ENCODE measurements around the gene STAT5A.

The STAT5A gene

DNA sequence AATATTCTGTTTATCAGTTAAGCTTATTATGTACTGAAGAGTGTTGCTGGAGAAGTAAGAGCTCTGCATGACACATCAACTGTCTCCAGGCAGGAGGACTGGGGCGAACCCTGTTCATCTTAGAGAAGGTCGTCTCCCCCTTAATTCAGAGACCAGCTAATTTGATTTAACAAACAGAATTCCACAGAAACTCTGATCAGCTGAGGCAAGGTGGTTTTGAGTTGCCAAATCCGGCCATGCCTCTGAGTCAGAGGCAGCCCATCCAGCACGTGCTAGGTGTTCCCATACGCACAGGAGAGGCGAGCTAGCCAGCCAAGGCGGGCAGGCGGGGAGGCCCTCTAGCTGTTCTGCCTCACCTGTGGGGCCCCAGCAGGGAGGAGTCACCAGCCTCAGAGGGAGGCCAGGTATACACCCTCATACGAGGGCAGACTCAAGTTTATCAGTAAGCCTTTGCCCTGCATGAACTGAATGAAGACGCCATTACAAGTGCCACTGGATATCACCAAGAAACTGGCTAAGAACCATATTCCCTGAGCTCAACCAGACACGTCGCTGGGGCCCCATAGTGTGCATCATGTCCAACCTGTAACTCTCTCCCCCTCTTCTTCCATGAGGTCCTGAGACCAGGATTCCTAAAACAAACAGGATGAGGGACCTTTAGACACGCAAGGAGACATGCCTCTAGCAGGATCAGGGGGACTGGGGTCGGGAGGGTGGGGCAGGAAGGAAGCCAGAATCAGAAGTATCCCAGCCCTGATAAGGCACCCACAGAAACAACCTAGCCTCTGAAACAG is 25.7 kb downstream of the STAT5A start:
- no peak for TF ChIP-seq FOXP2 (optimal IDR thresholded peaks at IDR 0.05; ENCODE audit: borderline replicate concordance, extremely low read depth, extremely low read length, insufficient read depth)
- TF ChIP-seq POLR2AphosphoS5 (IDR thresholded peaks at IDR 0.05; ENCODE audit: low read depth, low read length) = no peak; the same call in 1 of the 2 replicates
- TF ChIP-seq, protein P1, sequence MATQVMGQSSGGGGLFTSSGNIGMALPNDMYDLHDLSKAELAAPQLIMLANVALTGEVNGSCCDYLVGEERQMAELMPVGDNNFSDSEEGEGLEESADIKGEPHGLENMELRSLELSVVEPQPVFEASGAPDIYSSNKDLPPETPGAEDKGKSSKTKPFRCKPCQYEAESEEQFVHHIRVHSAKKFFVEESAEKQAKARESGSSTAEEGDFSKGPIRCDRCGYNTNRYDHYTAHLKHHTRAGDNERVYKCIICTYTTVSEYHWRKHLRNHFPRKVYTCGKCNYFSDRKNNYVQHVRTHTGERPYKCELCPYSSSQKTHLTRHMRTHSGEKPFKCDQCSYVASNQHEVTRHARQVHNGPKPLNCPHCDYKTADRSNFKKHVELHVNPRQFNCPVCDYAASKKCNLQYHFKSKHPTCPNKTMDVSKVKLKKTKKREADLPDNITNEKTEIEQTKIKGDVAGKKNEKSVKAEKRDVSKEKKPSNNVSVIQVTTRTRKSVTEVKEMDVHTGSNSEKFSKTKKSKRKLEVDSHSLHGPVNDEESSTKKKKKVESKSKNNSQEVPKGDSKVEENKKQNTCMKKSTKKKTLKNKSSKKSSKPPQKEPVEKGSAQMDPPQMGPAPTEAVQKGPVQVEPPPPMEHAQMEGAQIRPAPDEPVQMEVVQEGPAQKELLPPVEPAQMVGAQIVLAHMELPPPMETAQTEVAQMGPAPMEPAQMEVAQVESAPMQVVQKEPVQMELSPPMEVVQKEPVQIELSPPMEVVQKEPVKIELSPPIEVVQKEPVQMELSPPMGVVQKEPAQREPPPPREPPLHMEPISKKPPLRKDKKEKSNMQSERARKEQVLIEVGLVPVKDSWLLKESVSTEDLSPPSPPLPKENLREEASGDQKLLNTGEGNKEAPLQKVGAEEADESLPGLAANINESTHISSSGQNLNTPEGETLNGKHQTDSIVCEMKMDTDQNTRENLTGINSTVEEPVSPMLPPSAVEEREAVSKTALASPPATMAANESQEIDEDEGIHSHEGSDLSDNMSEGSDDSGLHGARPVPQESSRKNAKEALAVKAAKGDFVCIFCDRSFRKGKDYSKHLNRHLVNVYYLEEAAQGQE (IDR thresholded peaks at IDR 0.05; ENCODE audit: insufficient read depth in 1 of 2, low read depth in 2 of 2, low read length in 2 of 2) = no peak
- TF ChIP-seq TAF1 (IDR thresholded peaks at IDR 0.05; ENCODE audit: borderline replicate concordance, insufficient read depth, low read length) = no peak
- TF ChIP-seq SIN3A (IDR thresholded peaks at IDR 0.05; ENCODE audit: borderline replicate concordance, insufficient read depth, low read length) = no peak

DNA sequence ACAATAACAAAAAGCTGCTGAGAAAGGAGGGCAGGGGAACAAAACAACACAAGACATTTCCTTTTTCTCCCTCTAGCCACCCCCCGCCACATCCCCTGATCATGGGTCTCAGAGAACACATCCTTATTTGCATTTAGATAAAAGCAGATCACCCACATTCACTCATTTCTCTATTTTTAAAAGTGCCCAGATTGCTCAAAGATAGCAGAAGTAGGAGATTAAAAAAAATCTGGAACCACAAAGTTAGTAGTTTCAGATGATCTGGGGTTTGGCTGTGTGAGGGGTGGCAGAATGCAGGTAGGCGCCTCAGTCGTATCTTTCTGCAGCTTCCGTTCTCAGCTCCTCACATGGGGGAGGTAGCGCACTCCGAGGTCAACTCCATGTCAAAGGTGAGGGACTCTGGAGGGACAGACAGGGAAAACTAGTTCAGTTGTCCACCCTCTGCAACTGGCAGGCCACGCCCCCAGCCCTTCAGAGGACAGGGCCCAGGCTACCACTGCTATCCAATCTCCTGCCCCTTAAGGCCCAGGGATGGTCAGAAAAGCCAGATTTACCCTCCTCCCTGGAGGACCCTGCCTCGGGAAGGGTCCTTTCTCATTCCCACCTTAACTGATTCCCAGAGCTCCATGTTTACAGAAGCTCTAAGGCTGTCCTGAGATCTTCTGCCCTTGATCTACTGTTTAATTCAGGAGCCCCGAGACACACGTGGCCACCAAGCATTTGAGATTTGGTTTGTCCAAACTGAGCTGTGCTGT is 27.3 kb downstream of the STAT5A start:
- TF ChIP-seq TAF1 (IDR thresholded peaks at IDR 0.05; ENCODE audit: borderline replicate concordance, insufficient read depth, low read length) (no peak), FOXP2 (optimal IDR thresholded peaks at IDR 0.05; ENCODE audit: borderline replicate concordance, extremely low read depth, extremely low read length, insufficient read depth) (no peak), POLR2AphosphoS5 (IDR thresholded peaks at IDR 0.05; ENCODE audit: low read depth, low read length) (no peak), SIN3A (IDR thresholded peaks at IDR 0.05; ENCODE audit: borderline replicate concordance, insufficient read depth, low read length) (no peak)
- TF ChIP-seq, protein P1 (IDR thresholded peaks at IDR 0.05; ENCODE audit: insufficient read depth in 1 of 2, low read depth in 2 of 2, low read length in 2 of 2) = no peak

DNA sequence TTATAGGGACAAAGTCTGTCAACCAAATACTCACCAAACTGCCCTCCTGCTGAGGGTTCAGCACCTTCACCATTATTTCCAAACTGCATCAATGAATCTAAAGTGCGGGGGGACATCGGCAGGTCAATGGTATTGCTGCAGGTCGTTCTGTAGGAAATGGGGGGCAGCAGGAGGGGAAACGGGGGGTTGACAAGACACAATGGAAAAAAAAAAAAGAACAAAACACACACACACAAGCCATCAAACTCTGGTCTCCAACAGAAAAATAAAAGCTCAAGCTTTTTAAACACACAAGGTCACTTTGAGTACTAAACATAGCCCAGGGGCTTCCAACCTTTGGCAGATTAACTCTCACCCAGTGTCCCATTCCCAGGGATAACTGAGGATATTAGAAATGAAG is 28.5 kb downstream of the STAT5A start:
- TF ChIP-seq TAF1 (IDR thresholded peaks at IDR 0.05; ENCODE audit: borderline replicate concordance, insufficient read depth, low read length) = no peak
- no peak for TF ChIP-seq SIN3A (IDR thresholded peaks at IDR 0.05; ENCODE audit: borderline replicate concordance, insufficient read depth, low read length)
- TF ChIP-seq POLR2AphosphoS5 (IDR thresholded peaks at IDR 0.05; ENCODE audit: low read depth, low read length) = no peak
- TF ChIP-seq, protein P1 (IDR thresholded peaks at IDR 0.05; ENCODE audit: insufficient read depth in 1 of 2, low read depth in 2 of 2, low read length in 2 of 2) = no peak
- no peak for TF ChIP-seq FOXP2 (optimal IDR thresholded peaks at IDR 0.05; ENCODE audit: borderline replicate concordance, extremely low read depth, extremely low read length, insufficient read depth)

DNA sequence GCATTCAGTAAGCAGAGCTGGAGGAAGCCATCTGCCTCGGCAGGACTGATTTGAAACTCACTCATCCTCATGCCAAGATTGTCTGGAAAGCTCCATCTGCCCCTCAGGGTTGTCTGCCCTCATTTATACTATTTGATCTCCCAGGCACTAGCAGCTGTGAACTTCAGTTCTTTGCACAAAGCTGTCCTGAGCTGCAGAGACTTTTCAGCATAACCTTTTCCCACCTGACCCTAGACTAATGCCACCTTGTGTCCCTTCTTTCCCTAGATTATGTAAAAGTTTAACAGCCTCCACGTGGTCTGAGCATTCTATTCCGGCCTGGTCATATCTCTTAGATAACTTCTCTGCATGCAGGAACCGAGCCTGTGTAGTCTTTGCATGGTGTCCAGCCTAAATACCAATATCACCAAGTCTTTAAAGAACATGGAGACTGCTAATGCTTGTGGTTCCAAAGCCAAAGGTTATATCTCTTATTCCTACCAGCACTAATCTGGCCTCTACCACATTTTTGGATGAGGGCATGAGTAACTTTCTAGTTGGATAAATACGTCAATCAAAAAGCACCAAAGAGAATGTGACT is 29.1 kb downstream of the STAT5A start:
- TF ChIP-seq, protein P1 (IDR thresholded peaks at IDR 0.05; ENCODE audit: insufficient read depth in 1 of 2, low read depth in 2 of 2, low read length in 2 of 2) = no peak

Measured in PFSK-1 (cell line).